ENCODE results near the gene MAML2.

MAML2 gene

GRCh38 chr11:96259134-96259830 is 83.7 kb downstream of the MAML2 start:
- DNase-seq = no peak
- in situ Hi-C loops (cut with MboI; ENCODE audit: low pct_unique_long_range_greater_than_20kb, low sequenced_read_pairs) = no loop called here

- in situ Hi-C loops (cut with MboI; ENCODE audit: low pct_unique_long_range_greater_than_20kb, low sequenced_read_pairs) = no loop called here
- DNase-seq = no peak
Measured at GRCh38 chr11:96257972-96258934, 84.7 kb downstream of the MAML2 start.

GRCh38 chr11:96257036-96257435 is 86.0 kb downstream of the MAML2 start:
- in situ Hi-C loops (cut with MboI; ENCODE audit: low pct_unique_long_range_greater_than_20kb, low sequenced_read_pairs) = no loop called here
- DNase-seq = no peak

- peak; percentile 74 for DNase-seq
- in situ Hi-C loops (cut with MboI; ENCODE audit: low pct_unique_long_range_greater_than_20kb, low sequenced_read_pairs) = no loop called here
Measured at GRCh38 chr11:96256215-96257011, 86.6 kb downstream of the MAML2 start.

- in situ Hi-C loops (cut with MboI; ENCODE audit: low pct_unique_long_range_greater_than_20kb, low sequenced_read_pairs) = no loop called here
Measured at GRCh38 chr11:96254854-96255253, 88.1 kb downstream of the MAML2 start.

GRCh38 chr11:96254087-96254486 is 88.9 kb downstream of the MAML2 start:
- peak; percentile 70 for DNase-seq
- in situ Hi-C loops (cut with MboI; ENCODE audit: low pct_unique_long_range_greater_than_20kb, low sequenced_read_pairs) = no loop called here

More at GRCh38 chr11:96254854-96255253, 88.1 kb downstream of the MAML2 start:
- DNase-seq = no peak

- in situ Hi-C loops (cut with MboI; ENCODE audit: low pct_unique_long_range_greater_than_20kb, low sequenced_read_pairs) = no loop called here
- DNase-seq = peak; percentile 57
Measured at GRCh38 chr11:96246718-96247552, 96.1 kb downstream of the MAML2 start.

GRCh38 chr11:96242971-96243647 is 99.9 kb downstream of the MAML2 start:
- in situ Hi-C loops (cut with MboI; ENCODE audit: low pct_unique_long_range_greater_than_20kb, low sequenced_read_pairs) = no loop called here
- DNase-seq = peak; percentile 97

GRCh38 chr11:96242191-96242847 is 100.7 kb downstream of the MAML2 start:
- in situ Hi-C loops (cut with MboI; ENCODE audit: low pct_unique_long_range_greater_than_20kb, low sequenced_read_pairs) = no loop called here
- DNase-seq = no peak

GRCh38 chr11:96241331-96241841 is 101.6 kb downstream of the MAML2 start:
- DNase-seq = peak; percentile 62

GRCh38 chr11:96238563-96239135 is 104.3 kb downstream of the MAML2 start:
- DNase-seq = no peak
- in situ Hi-C loops (cut with MboI; ENCODE audit: low pct_unique_long_range_greater_than_20kb, low sequenced_read_pairs) = no loop called here

More at GRCh38 chr11:96241331-96241841, 101.6 kb downstream of the MAML2 start:
- in situ Hi-C loops (cut with MboI; ENCODE audit: low pct_unique_long_range_greater_than_20kb, low sequenced_read_pairs) = no loop called here

- in situ Hi-C loops (cut with MboI; ENCODE audit: low pct_unique_long_range_greater_than_20kb, low sequenced_read_pairs) = no loop called here
- no peak for DNase-seq
Measured at GRCh38 chr11:96237766-96238266, 105.2 kb downstream of the MAML2 start.

- in situ Hi-C loops (cut with MboI; ENCODE audit: low pct_unique_long_range_greater_than_20kb, low sequenced_read_pairs) = no loop called here
- DNase-seq = no peak
Measured at GRCh38 chr11:96235751-96236150, 107.2 kb downstream of the MAML2 start.

- no peak for DNase-seq
- in situ Hi-C loops (cut with MboI; ENCODE audit: low pct_unique_long_range_greater_than_20kb, low sequenced_read_pairs) = no loop called here
Measured at GRCh38 chr11:96234866-96235441, 108.0 kb downstream of the MAML2 start.

- in situ Hi-C loops (cut with MboI; ENCODE audit: low pct_unique_long_range_greater_than_20kb, low sequenced_read_pairs) = no loop called here
- DNase-seq = no peak
Measured at GRCh38 chr11:96232132-96232531, 110.9 kb downstream of the MAML2 start.

GRCh38 chr11:96230686-96231085 is 112.3 kb downstream of the MAML2 start:
- peak; percentile 66 for DNase-seq
- in situ Hi-C loops (cut with MboI; ENCODE audit: low pct_unique_long_range_greater_than_20kb, low sequenced_read_pairs) = no loop called here

All from KBM-7 (cell line).